Measurements from ENCODE around the gene UNC13D.
"Not testable (repeated sequence)": the region's sequence is repeated elsewhere in the genome, so short reads cannot be mapped to it uniquely, and the experiment has no call there.

DNA sequence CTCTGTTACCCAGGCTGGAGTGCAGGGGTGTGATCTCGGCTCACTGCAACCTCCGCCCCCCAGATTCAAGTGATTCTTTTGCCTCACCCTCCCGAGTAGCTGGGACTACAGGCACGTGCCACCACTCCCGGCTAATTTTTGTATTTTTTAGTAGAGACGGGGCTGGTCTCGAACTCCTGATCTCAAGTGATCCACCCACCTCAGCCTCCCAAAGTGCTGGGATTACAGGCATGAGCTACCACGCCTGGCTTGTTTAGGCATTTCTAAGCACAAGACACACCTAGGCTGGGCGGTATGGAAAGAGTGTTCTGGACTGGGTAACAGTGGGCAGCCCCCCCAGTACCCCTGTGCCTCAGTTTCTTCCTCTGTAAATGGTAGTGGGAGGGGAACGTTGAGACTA lies 26.0 kb upstream of the UNC13D start:
- TF ChIP-seq POLR2AphosphoS5 (IDR thresholded peaks at IDR 0.05; ENCODE audit: borderline replicate concordance, low read depth, low read length); EZH2 (IDR thresholded peaks at IDR 0.05): not testable (repeated sequence)

Data from SK-N-MC (cell line).